NCI-H1436 treated with DMSO at 0.1 percent for 48 hours (cell line): ENCODE data around the gene GNL3.
"Not testable (repeated sequence)": the region's sequence is repeated elsewhere in the genome, so short reads cannot be mapped to it uniquely, and the experiment has no call there.

ENCODE experiments used
- DNase-seq: peaks from one replicate; lab custom pipeline; 2025; lab: John Stamatoyannopoulos, UW

Gene GNL3

GRCh38 chr3:52685709-52686691, at the start of gene GNL3, which contains the start of gene PBRM1:
Gene GNL3, plus strand, starts transcription at chr3:52686032. Its CDS starts 61 bp downstream, at chr3:52686093.
Gene PBRM1, minus strand, starts transcription at chr3:52685913.
- no peak for DNase-seq

- no peak for DNase-seq
Measured at GRCh38 chr3:52636673-52637072, 49.2 kb upstream of the GNL3 start.

- DNase-seq: no peak
Measured at GRCh38 chr3:52645549-52645948, 40.3 kb upstream of the GNL3 start.

GRCh38 chr3:52649461-52650210, 36.2 kb upstream of the GNL3 start:
- no peak for DNase-seq

GRCh38 chr3:52650439-52650838, 35.4 kb upstream of the GNL3 start:
- no peak for DNase-seq

GRCh38 chr3:52651592-52651991, 34.2 kb upstream of the GNL3 start:
- DNase-seq: no peak

- no peak for DNase-seq
Measured at GRCh38 chr3:52655895-52656294, 29.9 kb upstream of the GNL3 start.

- DNase-seq: no peak
Measured at GRCh38 chr3:52660046-52660445, 25.8 kb upstream of the GNL3 start.

GRCh38 chr3:52663098-52663497, 22.7 kb upstream of the GNL3 start:
- DNase-seq: no peak

- no peak for DNase-seq
Measured at GRCh38 chr3:52670621-52671521, 15.0 kb upstream of the GNL3 start.

GRCh38 chr3:52671676-52672075, 14.2 kb upstream of the GNL3 start:
- DNase-seq: no peak

- not testable (repeated sequence) for DNase-seq
Measured at GRCh38 chr3:52676201-52676600, 9.6 kb upstream of the GNL3 start.

- DNase-seq: no peak
Measured at GRCh38 chr3:52678265-52679198, 7.3 kb upstream of the GNL3 start.

- DNase-seq: no peak
Measured at GRCh38 chr3:52679199-52679538, 6.7 kb upstream of the GNL3 start.

GRCh38 chr3:52679811-52680210, 6.0 kb upstream of the GNL3 start:
- no peak for DNase-seq

GRCh38 chr3:52681596-52681995, 4.2 kb upstream of the GNL3 start:
- DNase-seq: no peak

- DNase-seq: no peak
Measured at GRCh38 chr3:52682016-52682415, 3.8 kb upstream of the GNL3 start.

GRCh38 chr3:52683611-52684010, 2.2 kb upstream of the GNL3 start:
- DNase-seq: no peak

GRCh38 chr3:52684184-52684583, 1.6 kb upstream of the GNL3 start:
- no peak for DNase-seq

- no peak for DNase-seq
Measured at GRCh38 chr3:52685285-52685708, 535 bp upstream of the GNL3 start.

GRCh38 chr3:52688266-52688665, 2.4 kb downstream of the GNL3 start:
- no peak for DNase-seq
